HCT116 (cell line): ENCODE measurements around the gene TSHZ1. TPM values are rescaled to one million over a fixed set of nuclear protein-coding genes. Genes with fewer than 3 reads are reported as not detected.

Experiments used
- ATAC-seq: fragments of 200-7000 bp; cut with Tn5 transposase; 2 replicates; pipeline ENCODE4 v1.9.1; 2020; ENCODE audit warnings: mild to moderate bottlenecking, moderate library complexity
- BruUV-seq: library from RNA; stranded (reverse); fragments of 400-500 nt; replicated peaks from 2 replicates; lab custom pipeline; 2021; lab: Mats Ljungman, UMichigan
- CTCF ChIA-PET: fragments of 300-600 bp; sonication (Branson Sonifier 250); formaldehyde crosslinking; loops from one replicate; lab custom pipeline; 2021; ENCODE audit warnings: antibody characterized with exemption; lab: Charles Lee
- POLR2A ChIA-PET: fragments of 300-600, 350-600 bp; sonication (Branson Sonifier 250); formaldehyde crosslinking; loops from one replicate; lab custom pipeline; 2021; ENCODE audit warnings: antibody characterized with exemption; lab: Charles Lee
- RAD21 ChIA-PET, 2 experiments: fragments of 300-600 bp; sonication (Branson Sonifier 250); formaldehyde crosslinking; loops; one replicate each; lab custom pipeline; 2023; ENCODE audit warnings: low total read pairs in 2 of 2; ENCODE audit not compliant: uncharacterized antibody in 2 of 2, unreplicated experiment in 2 of 2, low non-redundant PET in 1 of 2; lab: Charles Lee
- DNase-seq: peaks from one replicate; pipeline ENCODE4 v3.0.0-alpha.2; 2010; ENCODE audit warnings: low read depth, low spot score
- H2AFZ ChIP-seq: fragments of 200-600 bp; shearing (Covaris generic), sonication (generic); 2 replicates; pipeline ENCODE4 v1.6.1; 2017; ENCODE audit warnings: low read depth, mixed run types, mixed read lengths, antibody characterized with exemption, low read length; ENCODE audit not compliant: poor library complexity, severe bottlenecking
- H3K27ac ChIP-seq: 2 replicates; pipeline ENCODE4 v1.5.1; 2012; ENCODE audit warnings: low read depth, low read length
- H3K27me3 ChIP-seq: fragments of 200-600 bp; sonication (generic); 2 replicates; pipeline ENCODE4 v1.6.1; 2016; ENCODE audit warnings: mixed run types, low read length, mixed read lengths; ENCODE audit not compliant: insufficient read depth
- H3K36me3 ChIP-seq, 2 experiments: fragments of 200-500 bp in 1 of 2; fragments of 200-600 bp in 1 of 2; sonication (Bioruptor generic) in 1 of 2; sonication (generic) in 1 of 2; 2 replicates each; pipeline versions ENCODE4 v1.5.1 to v1.6.1; 2014 to 2016; ENCODE audit warnings: low read length in 2 of 2, inconsistent platforms in 1 of 2, mixed read lengths in 1 of 2, mixed run types in 1 of 2; ENCODE audit not compliant: insufficient read depth in 2 of 2, control insufficient read depth in 1 of 2
- H3K4me1 ChIP-seq, 2 experiments: fragments of 200-600 bp in 1 of 2; sonication (generic) in 1 of 2; 2 replicates each; pipeline versions ENCODE4 v1.5.1 to v1.6.1; 2012 to 2017; ENCODE audit warnings: low read length in 2 of 2, inconsistent platforms in 1 of 2, mild to moderate bottlenecking in 1 of 2, mixed read lengths in 1 of 2, mixed run types in 1 of 2, moderate library complexity in 1 of 2; ENCODE audit not compliant: insufficient read depth in 2 of 2, control insufficient read depth in 1 of 2
- H3K4me2 ChIP-seq: fragments of 200-600 bp; sonication (generic); 2 replicates; pipeline ENCODE4 v1.6.1; 2017; ENCODE audit warnings: mixed run types, low read length, mixed read lengths
- H3K4me3 ChIP-seq, 2 experiments: fragments of 200-600 bp in 1 of 2; sonication (generic) in 1 of 2; replicated peaks in 1 of 2; 2 replicates each; pipeline ENCODE4 v1.5.1; 2011 to 2016; ENCODE audit warnings: low read length in 2 of 2, control low read depth in 1 of 2, low read depth in 1 of 2, mild to moderate bottlenecking in 1 of 2, mixed read lengths in 1 of 2, mixed run types in 1 of 2
- H3K79me2 ChIP-seq: fragments of 200-600 bp; sonication (generic); 2 replicates; pipeline ENCODE4 v1.6.1; 2017; ENCODE audit warnings: mild to moderate bottlenecking, mixed run types, low read length, moderate library complexity, mixed read lengths; ENCODE audit not compliant: insufficient read depth
- H3K9ac ChIP-seq: fragments of 200-600 bp; sonication (generic); 2 replicates; pipeline ENCODE4 v1.6.1; 2016; ENCODE audit warnings: low read length, mixed read lengths
- H3K9me2 ChIP-seq: fragments of 200-600 bp; sonication (generic), shearing (Covaris generic); 2 replicates; pipeline ENCODE4 v1.6.1; 2017; ENCODE audit warnings: mixed run types, mild to moderate bottlenecking, moderate library complexity; ENCODE audit not compliant: insufficient read depth
- H3K9me3 ChIP-seq, 2 experiments: fragments of 200-500 bp in 1 of 2; fragments of 200-600 bp in 1 of 2; sonication (Bioruptor generic) in 1 of 2; sonication (generic) in 1 of 2; 2 replicates each; pipeline ENCODE4 v1.6.1; 2014 to 2017; ENCODE audit warnings: low read length in 2 of 2, mixed read lengths in 2 of 2, inconsistent platforms in 1 of 2, low read depth in 1 of 2, mild to moderate bottlenecking in 1 of 2, mixed run types in 1 of 2, moderate library complexity in 1 of 2; ENCODE audit not compliant: control insufficient read depth in 1 of 2, insufficient read depth in 1 of 2
- H4K20me1 ChIP-seq: fragments of 200-600 bp; sonication (generic), shearing (Covaris generic); 2 replicates; pipeline ENCODE4 v1.6.1; 2017; ENCODE audit warnings: mixed run types, mild to moderate bottlenecking, moderate library complexity; ENCODE audit not compliant: insufficient read depth
- ATF3 ChIP-seq: IDR thresholded peaks from 2 replicates; pipeline ENCODE4 v1.6.1; 2012
- CBX3 ChIP-seq: IDR thresholded peaks from 2 replicates; pipeline ENCODE4 v1.6.1; 2012; ENCODE audit warnings: low read depth
- CEBPB ChIP-seq: IDR thresholded peaks from 2 replicates; pipeline ENCODE4 v1.6.1; 2012; ENCODE audit warnings: low read depth
- CTCF ChIP-seq, 3 experiments: fragments of 200-600 bp in 1 of 3; sonication (generic) in 1 of 3; IDR thresholded peaks in 2 of 3; conservative IDR thresholded peaks in 1 of 3; 2 replicates each; pipeline ENCODE4 v1.5.1; 2012 to 2017; ENCODE audit warnings: low read depth in 2 of 3, low read length in 2 of 3, antibody characterized with exemption in 1 of 3, borderline replicate concordance in 1 of 3, control low read depth in 1 of 3, mild to moderate bottlenecking in 1 of 3, mixed read lengths in 1 of 3, mixed run types in 1 of 3, moderate library complexity in 1 of 3; ENCODE audit not compliant: insufficient read depth in 1 of 3
- EGR1 ChIP-seq: IDR thresholded peaks from 2 replicates; pipeline ENCODE4 v1.6.1; 2012; ENCODE audit warnings: low read depth
- ELF1 ChIP-seq: IDR thresholded peaks from 2 replicates; pipeline ENCODE4 v1.6.1; 2012; ENCODE audit warnings: low read depth, borderline replicate concordance
- FOSL1 ChIP-seq: IDR thresholded peaks from 2 replicates; pipeline ENCODE4 v1.6.1; 2012; ENCODE audit warnings: low read depth
- JUND ChIP-seq: IDR thresholded peaks from 2 replicates; pipeline ENCODE4 v1.6.1; 2012
- MAX ChIP-seq: IDR thresholded peaks from 2 replicates; pipeline ENCODE4 v1.6.1; 2012
- POLR2A ChIP-seq: IDR thresholded peaks from 2 replicates; pipeline ENCODE4 v1.7.0; 2011; ENCODE audit warnings: borderline replicate concordance; ENCODE audit not compliant: insufficient read depth, insufficient read length; ENCODE audit errors: extremely low read depth
- POLR2AphosphoS5 ChIP-seq: IDR thresholded peaks from 2 replicates; pipeline ENCODE4 v1.6.1; 2011; ENCODE audit warnings: mild to moderate bottlenecking, low read depth, low read length, moderate library complexity
- REST ChIP-seq: IDR thresholded peaks from 2 replicates; pipeline ENCODE4 v1.6.1; 2012; ENCODE audit warnings: low read depth
- SIN3A ChIP-seq: IDR thresholded peaks from 2 replicates; pipeline ENCODE4 v1.6.1; 2012; ENCODE audit warnings: low read depth
- SRF ChIP-seq: IDR thresholded peaks from 2 replicates; pipeline ENCODE4 v1.6.1; 2012; ENCODE audit warnings: low read depth
- TCF7L2 ChIP-seq: IDR thresholded peaks from 2 replicates; pipeline ENCODE4 v1.7.0; 2011; ENCODE audit warnings: borderline replicate concordance, inconsistent platforms; ENCODE audit not compliant: insufficient read depth, insufficient read length; ENCODE audit errors: extremely low read depth
- YY1 ChIP-seq: IDR thresholded peaks from 2 replicates; pipeline ENCODE4 v1.6.1; 2011; ENCODE audit warnings: low read length, low read depth, moderate library complexity, mild to moderate bottlenecking; ENCODE audit not compliant: insufficient replicate concordance; ENCODE audit errors: extremely low read depth
- ZFX ChIP-seq: fragments of 450-650 bp; IDR thresholded peaks from 2 replicates; pipeline ENCODE4 v1.6.1; 2017
- ZNF274 ChIP-seq: fragments of 200-500 bp; sonication (Bioruptor generic); IDR thresholded peaks from 2 replicates; pipeline ENCODE4 v1.6.1; 2014; ENCODE audit warnings: mild to moderate bottlenecking, low read depth, low read length, inconsistent platforms
- intact Hi-C: fragments of 100-400 bp; cut with micrococcal nuclease; formaldehyde crosslinking; loops from 2 replicates; pipeline ENCODE4 v1.10.0; 2022
- total RNA-seq: library from RNA; stranded (reverse); gene quantifications from one replicate; pipeline ENCODE4 v1.2.1, GENCODE V29; 2021; ENCODE audit not compliant: unreplicated experiment

TSHZ1 gene
- total RNA-seq, 1 experiment from 2014 or later, result 5.7 TPM

- POLR2A ChIA-PET, result no interaction called here
- RAD21 ChIA-PET, result no interaction called here
- no peaks in the 10 kb centered on the region for H3K27me3 ChIP-seq
- no peaks in the 10 kb centered on the region for H3K79me2 ChIP-seq
- no peak overlapping the region for H3K27ac ChIP-seq
- H3K4me2 ChIP-seq, result no peak overlapping the region
- no peak overlapping the region for H3K9ac ChIP-seq
- H2AFZ ChIP-seq, result no peak overlapping the region
- no peak overlapping the region for H3K4me3 ChIP-seq
- no peak for DNase-seq
- no peaks in the 10 kb centered on the region for H3K4me1 ChIP-seq
- H3K36me3 ChIP-seq, result no peaks in the 10 kb centered on the region
- intact Hi-C loops, result no loop called here
- H4K20me1 ChIP-seq, result no peaks in the 10 kb centered on the region
- no peak for ATAC-seq
- no peaks in the 10 kb centered on the region for H3K9me3 ChIP-seq
- no TSS peak for BruUV-seq
- TF ChIP-seq CEBPB (no peak), SRF (no peak)
- CTCF ChIA-PET, result no interaction called here
- H3K9me2 ChIP-seq, result no peaks in the 10 kb centered on the region
These were observed 74.0 kb downstream of the TSHZ1 start for GRCh38 chr18:75284566-75284965.

- H3K79me2 ChIP-seq, result no peaks in the 10 kb centered on the region
- no peaks in the 10 kb centered on the region for H4K20me1 ChIP-seq
- POLR2A ChIA-PET, result no interaction called here
- no peaks in the 10 kb centered on the region for H3K36me3 ChIP-seq
- H3K27ac ChIP-seq, result no peak overlapping the region
- no peak overlapping the region for H3K4me3 ChIP-seq
- intact Hi-C loops, result no loop called here
- CTCF ChIA-PET, result no interaction called here
- DNase-seq (no peak), ATAC-seq (no peak)
- H3K27me3 ChIP-seq, result no peaks in the 10 kb centered on the region
- no peak overlapping the region for H3K4me2 ChIP-seq
- H3K4me1 ChIP-seq, result no peaks in the 10 kb centered on the region
- H3K9me2 ChIP-seq, result no peaks in the 10 kb centered on the region
- no peak overlapping the region for H2AFZ ChIP-seq
- BruUV-seq, result no TSS peak
- H3K9me3 ChIP-seq, result no peaks in the 10 kb centered on the region
- RAD21 ChIA-PET, result no interaction called here
- no peak overlapping the region for H3K9ac ChIP-seq
- TF ChIP-seq POLR2A (no peak), ZNF274 (no peak), YY1 (no peak), ATF3 (no peak), CBX3 (no peak), CEBPB (no peak), FOSL1 (no peak), TCF7L2 (no peak), CTCF (IDR thresholded peaks at IDR 0.05 in 2 of 3, conservative IDR thresholded peaks at IDR 0.05 in 1 of 3; ENCODE audit: borderline replicate concordance in 1 of 3, insufficient read depth in 1 of 3, low read depth in 2 of 3, low read length in 2 of 3) (no peak), POLR2AphosphoS5 (no peak), SIN3A (no peak), EGR1 (no peak), MAX (no peak), REST (no peak), ZFX (no peak), ELF1 (no peak), JUND (no peak)
These were observed 75.3 kb downstream of the TSHZ1 start for GRCh38 chr18:75285876-75286275.
